Loucy (cell line): Measurements from ENCODE around the gene RAB11FIP3.
A peak's percentile ranks its signal among the peaks of the same experiment; 100 is the strongest.

Experiments
- H2AFZ ChIP-seq: fragments of 200-600 bp; sonication (generic); 2 replicates; pipeline ENCODE4 v1.6.0; 2016; ENCODE audit warnings: antibody characterized with exemption, mild to moderate bottlenecking, low read length, moderate library complexity
- H3F3A ChIP-seq: fragments of 200-600 bp; 2 replicates; pipeline ENCODE4 v1.6.0; 2016; ENCODE audit warnings: antibody characterized with exemption, low read depth, mild to moderate bottlenecking
- H3K27me3 ChIP-seq: fragments of 200-600 bp; sonication (generic); 2 replicates; pipeline ENCODE4 v1.6.1; 2014; ENCODE audit warnings: low read length, mild to moderate bottlenecking; ENCODE audit not compliant: insufficient read depth, poor library complexity, severe bottlenecking
- H3K36me3 ChIP-seq: fragments of 200-600 bp; sonication (generic); 2 replicates; pipeline ENCODE4 v1.6.1; 2016; ENCODE audit warnings: low read length; ENCODE audit not compliant: insufficient read depth
- H3K4me1 ChIP-seq: fragments of 200-600 bp; sonication (generic); 2 replicates; pipeline ENCODE4 v1.5.1; 2014; ENCODE audit warnings: low read length, mild to moderate bottlenecking; ENCODE audit not compliant: insufficient read depth, poor library complexity, severe bottlenecking
- H3K4me2 ChIP-seq: fragments of 200-600 bp; sonication (generic); 2 replicates; pipeline ENCODE4 v1.6.0; 2014; ENCODE audit warnings: antibody characterized with exemption, low read length, low read depth, mild to moderate bottlenecking; ENCODE audit not compliant: poor library complexity, severe bottlenecking
- H3K4me3 ChIP-seq: fragments of 200-600 bp; sonication (generic); 2 replicates; pipeline ENCODE4 v1.5.1; 2014; ENCODE audit warnings: low read length, mild to moderate bottlenecking, mixed read lengths; ENCODE audit not compliant: poor library complexity, severe bottlenecking
- H3K79me2 ChIP-seq: fragments of 200-600 bp; sonication (generic); 2 replicates; pipeline ENCODE4 v1.6.1; 2014; ENCODE audit warnings: low read length; ENCODE audit not compliant: insufficient read depth
- H3K9ac ChIP-seq: fragments of 200-600 bp; sonication (generic); 2 replicates; pipeline ENCODE4 v1.6.0; 2014; ENCODE audit warnings: mild to moderate bottlenecking, low read depth, low read length, moderate library complexity; ENCODE audit not compliant: poor library complexity, severe bottlenecking
- H3K9me2 ChIP-seq: fragments of 200-600 bp; sonication (generic); replicated peaks from 2 replicates; pipeline ENCODE4 v1.6.1; 2016; ENCODE audit warnings: low read depth, low read length, mixed read lengths
- H3K9me3 ChIP-seq: fragments of 200-600 bp; sonication (generic); 2 replicates; pipeline ENCODE4 v1.6.1; 2014; ENCODE audit warnings: mild to moderate bottlenecking, antibody characterized with exemption, low read length, low read depth; ENCODE audit not compliant: insufficient read depth
- H4K20me1 ChIP-seq: fragments of 200-600 bp; sonication (generic); 2 replicates; pipeline ENCODE4 v1.6.0; 2014; ENCODE audit warnings: antibody characterized with exemption, low read length, mild to moderate bottlenecking; ENCODE audit not compliant: insufficient read depth, poor library complexity, severe bottlenecking
- EZH2phosphoT487 ChIP-seq: fragments of 200-600 bp; IDR thresholded peaks from 2 replicates; pipeline ENCODE4 v1.6.1; 2018; ENCODE audit warnings: antibody characterized with exemption, mild to moderate bottlenecking, moderate library complexity, borderline replicate concordance
- TF ChIP-seq, protein P1 (sequence below): fragments of 200-600 bp; sonication (generic); conservative IDR thresholded peaks from 2 replicates; pipeline ENCODE4 v1.5.1; 2014; ENCODE audit warnings: mild to moderate bottlenecking, antibody characterized with exemption, low read length

RAB11FIP3 gene

DNA sequence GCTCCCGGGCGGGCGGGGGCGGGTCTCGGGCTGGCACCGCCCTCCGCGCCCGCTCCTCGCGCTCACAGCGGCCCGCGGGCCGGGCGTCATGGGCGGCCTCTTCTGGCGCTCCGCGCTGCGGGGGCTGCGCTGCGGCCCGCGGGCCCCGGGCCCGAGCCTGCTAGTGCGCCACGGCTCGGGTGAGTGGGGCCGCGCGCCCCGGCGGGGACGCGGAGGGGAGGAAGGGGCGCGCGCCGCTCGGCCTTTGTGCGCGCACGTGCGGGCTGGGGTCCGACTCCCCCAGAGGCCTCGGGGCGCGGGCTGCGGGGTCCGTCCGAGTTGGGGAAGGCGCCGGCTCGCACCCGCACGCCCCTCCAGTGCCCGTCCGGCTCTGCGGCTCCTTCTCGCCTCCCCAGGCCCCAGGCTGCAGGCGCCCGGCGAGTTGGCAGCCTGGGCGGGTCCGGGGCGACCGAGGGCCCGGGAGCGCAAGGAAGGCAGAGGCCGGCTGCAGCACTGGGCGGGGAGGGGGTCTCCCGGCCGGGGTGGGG is 28.3 kb upstream of the RAB11FIP3 start, which contains the start of gene NME4:
NME4 (plus strand) TSS at position 65 of the 527 bp plus-strand sequence; CDS start at position 89, 24 bp downstream.
- Histone ChIP-seq H3K27me3 (no peaks in the 10 kb centered on the region), H2AFZ (peak within 1 kb of the TSS; percentile 95), H3K4me1 (peaks cover 4% of the 10 kb centered on the region), H3K9ac (peak within 1 kb of the TSS; percentile 73), H3K9me3 (no peaks in the 10 kb centered on the region), H3K9me2 (no peaks in the 10 kb centered on the region), H4K20me1 (no peaks in the 10 kb centered on the region), H3K36me3 (no peaks in the 10 kb centered on the region), H3K4me2 (peak within 1 kb of the TSS; percentile 89), H3K4me3 (peak within 1 kb of the TSS; percentile 85), H3F3A (0 out of 2 replicates have a peak, but pooled peaks cover 3% of the 10 kb centered on the region), H3K79me2 (no peaks in the 10 kb centered on the region)
- TF ChIP-seq EZH2phosphoT487 = no peak
- TF ChIP-seq, protein P1, sequence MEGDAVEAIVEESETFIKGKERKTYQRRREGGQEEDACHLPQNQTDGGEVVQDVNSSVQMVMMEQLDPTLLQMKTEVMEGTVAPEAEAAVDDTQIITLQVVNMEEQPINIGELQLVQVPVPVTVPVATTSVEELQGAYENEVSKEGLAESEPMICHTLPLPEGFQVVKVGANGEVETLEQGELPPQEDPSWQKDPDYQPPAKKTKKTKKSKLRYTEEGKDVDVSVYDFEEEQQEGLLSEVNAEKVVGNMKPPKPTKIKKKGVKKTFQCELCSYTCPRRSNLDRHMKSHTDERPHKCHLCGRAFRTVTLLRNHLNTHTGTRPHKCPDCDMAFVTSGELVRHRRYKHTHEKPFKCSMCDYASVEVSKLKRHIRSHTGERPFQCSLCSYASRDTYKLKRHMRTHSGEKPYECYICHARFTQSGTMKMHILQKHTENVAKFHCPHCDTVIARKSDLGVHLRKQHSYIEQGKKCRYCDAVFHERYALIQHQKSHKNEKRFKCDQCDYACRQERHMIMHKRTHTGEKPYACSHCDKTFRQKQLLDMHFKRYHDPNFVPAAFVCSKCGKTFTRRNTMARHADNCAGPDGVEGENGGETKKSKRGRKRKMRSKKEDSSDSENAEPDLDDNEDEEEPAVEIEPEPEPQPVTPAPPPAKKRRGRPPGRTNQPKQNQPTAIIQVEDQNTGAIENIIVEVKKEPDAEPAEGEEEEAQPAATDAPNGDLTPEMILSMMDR = no peak

DNA sequence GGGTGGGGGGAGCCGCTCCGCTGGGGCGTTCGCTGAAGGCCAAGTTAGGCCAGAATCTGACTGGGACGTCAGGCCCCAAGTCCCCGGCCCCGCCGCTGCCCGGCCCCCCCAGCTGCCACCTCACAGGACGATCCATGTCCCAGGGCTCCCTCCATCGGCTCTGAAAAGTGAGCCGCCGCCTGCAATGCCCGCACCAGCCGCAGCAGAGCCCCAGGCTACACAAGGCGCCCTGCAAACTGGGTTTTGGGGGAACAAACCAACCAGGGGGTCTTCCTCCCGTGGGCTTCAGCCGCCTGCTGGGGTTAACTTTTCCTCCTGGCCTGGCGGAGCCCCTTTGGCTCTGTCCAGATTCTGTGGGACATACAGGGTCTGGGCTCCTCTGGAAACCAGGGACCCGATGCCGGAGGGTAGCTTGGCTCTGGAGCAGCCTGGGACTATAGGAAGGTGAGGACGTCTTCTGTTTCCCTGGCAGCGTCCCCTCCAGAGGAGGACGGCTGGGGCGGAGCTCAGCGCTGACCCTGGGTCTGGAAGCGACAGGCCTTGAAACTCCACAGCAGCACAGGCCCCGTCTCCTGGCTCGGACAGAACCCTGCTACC is 27.6 kb upstream of the RAB11FIP3 start:
- no peaks in the 10 kb centered on the region for H3K79me2 ChIP-seq
- no peaks in the 10 kb centered on the region for H3K9me2 ChIP-seq
- H3K4me2 ChIP-seq = peak overlapping the region; percentile 20
- H3K27me3 ChIP-seq = no peaks in the 10 kb centered on the region
- H3K9me3 ChIP-seq = no peaks in the 10 kb centered on the region
- 0 out of 2 replicates have a peak, but pooled peaks cover 3% of the 10 kb centered on the region for H3F3A ChIP-seq
- no peak overlapping the region for H3K9ac ChIP-seq
- H3K36me3 ChIP-seq = no peaks in the 10 kb centered on the region
- H3K4me3 ChIP-seq = no peak overlapping the region
- peaks cover 4% of the 10 kb centered on the region for H3K4me1 ChIP-seq
- TF ChIP-seq, protein P1 = no peak
- no peak for TF ChIP-seq EZH2phosphoT487
- no peaks in the 10 kb centered on the region for H4K20me1 ChIP-seq
- no peak overlapping the region for H2AFZ ChIP-seq

DNA sequence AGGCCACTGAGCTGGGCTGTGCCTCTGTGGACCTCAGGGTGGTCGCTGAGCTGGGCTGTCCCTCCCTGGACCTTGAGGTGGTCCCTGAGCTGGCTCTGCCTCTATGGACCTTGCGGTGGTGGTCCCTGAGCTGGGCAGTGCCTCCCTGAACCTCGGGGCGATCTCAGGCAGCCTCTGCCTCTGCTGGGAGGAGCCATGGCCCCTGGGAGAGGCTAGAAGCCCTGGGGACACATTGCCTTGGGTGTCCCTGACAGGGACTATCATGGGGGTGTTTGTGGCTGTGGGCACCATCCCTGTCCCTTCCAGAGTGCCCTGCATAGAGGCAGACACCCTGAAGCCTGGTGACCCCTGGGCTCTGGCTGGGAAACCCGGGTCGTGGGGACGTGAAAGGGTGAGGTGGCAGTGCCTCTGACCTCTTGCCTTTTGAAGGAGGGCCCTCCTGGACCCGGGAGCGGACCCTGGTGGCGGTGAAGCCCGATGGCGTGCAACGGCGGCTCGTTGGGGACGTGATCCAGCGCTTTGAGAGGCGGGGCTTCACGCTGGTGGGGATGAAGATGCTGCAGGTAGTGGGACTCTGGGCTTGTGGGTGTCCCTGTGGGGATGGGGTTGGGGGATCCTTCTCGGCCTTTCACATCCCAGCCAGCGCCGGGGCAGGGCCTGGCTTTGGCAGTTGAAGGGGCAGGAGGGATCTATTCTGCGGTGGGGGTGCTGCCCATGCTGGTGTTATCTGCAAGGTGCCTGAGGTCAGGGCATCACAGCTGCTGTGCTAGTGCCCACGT is 26.7 kb upstream of the RAB11FIP3 start:
- H3F3A ChIP-seq = 0 out of 2 replicates have a peak, but pooled peaks cover 3% of the 10 kb centered on the region
- no peaks in the 10 kb centered on the region for H3K36me3 ChIP-seq
- no peak overlapping the region for H3K4me2 ChIP-seq
- no peak overlapping the region for H3K9ac ChIP-seq
- H2AFZ ChIP-seq = no peak overlapping the region
- no peaks in the 10 kb centered on the region for H3K9me2 ChIP-seq
- no peaks in the 10 kb centered on the region for H3K27me3 ChIP-seq
- H3K4me3 ChIP-seq = no peak overlapping the region
- peaks cover 4% of the 10 kb centered on the region for H3K4me1 ChIP-seq
- H3K79me2 ChIP-seq = no peaks in the 10 kb centered on the region
- no peaks in the 10 kb centered on the region for H4K20me1 ChIP-seq
- TF ChIP-seq, protein P1 = no peak
- no peak for TF ChIP-seq EZH2phosphoT487
- no peaks in the 10 kb centered on the region for H3K9me3 ChIP-seq
